ENCODE measurements around the gene TXNDC12.

DNA sequence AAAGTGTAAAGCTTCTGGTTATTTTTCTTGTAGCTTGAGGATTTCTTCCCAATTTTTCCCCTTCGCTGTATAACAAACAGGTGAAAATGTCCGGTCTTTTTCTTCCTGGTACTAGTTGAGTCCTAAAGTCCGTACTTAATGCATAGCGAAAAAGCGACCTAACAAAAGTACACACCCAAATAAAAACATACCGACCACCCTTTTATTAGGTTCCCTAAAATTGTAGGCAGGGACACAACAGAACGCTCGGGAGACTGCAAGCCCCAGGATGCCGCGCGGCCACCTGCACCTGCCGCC, 823 bp upstream of the TXNDC12 start:
- TF ChIP-seq POLR2A (IDR thresholded peaks at IDR 0.05) = no peak
- TF ChIP-seq, protein P1, sequence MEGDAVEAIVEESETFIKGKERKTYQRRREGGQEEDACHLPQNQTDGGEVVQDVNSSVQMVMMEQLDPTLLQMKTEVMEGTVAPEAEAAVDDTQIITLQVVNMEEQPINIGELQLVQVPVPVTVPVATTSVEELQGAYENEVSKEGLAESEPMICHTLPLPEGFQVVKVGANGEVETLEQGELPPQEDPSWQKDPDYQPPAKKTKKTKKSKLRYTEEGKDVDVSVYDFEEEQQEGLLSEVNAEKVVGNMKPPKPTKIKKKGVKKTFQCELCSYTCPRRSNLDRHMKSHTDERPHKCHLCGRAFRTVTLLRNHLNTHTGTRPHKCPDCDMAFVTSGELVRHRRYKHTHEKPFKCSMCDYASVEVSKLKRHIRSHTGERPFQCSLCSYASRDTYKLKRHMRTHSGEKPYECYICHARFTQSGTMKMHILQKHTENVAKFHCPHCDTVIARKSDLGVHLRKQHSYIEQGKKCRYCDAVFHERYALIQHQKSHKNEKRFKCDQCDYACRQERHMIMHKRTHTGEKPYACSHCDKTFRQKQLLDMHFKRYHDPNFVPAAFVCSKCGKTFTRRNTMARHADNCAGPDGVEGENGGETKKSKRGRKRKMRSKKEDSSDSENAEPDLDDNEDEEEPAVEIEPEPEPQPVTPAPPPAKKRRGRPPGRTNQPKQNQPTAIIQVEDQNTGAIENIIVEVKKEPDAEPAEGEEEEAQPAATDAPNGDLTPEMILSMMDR (IDR thresholded peaks at IDR 0.05) = peak in 1 of 7 experiments; percentile 3

Measured in body of pancreas (tissue), 4 donors.